Hepatocyte (in vitro differentiated cells): ENCODE measurements around the gene SIK3.

ENCODE experiments used
- CTCF ChIP-seq: fragments of 200-600 bp; sonication (generic); IDR thresholded peaks from 2 replicates; pipeline ENCODE4 v1.5.1; 2016; ENCODE audit warnings: antibody characterized with exemption, mild to moderate bottlenecking; ENCODE audit not compliant: poor library complexity
- EZH2phosphoT487 ChIP-seq: fragments of 200-600 bp; sonication (generic); IDR thresholded peaks from one replicate; pipeline ENCODE4 v1.6.1; 2018; ENCODE audit warnings: antibody characterized with exemption, mild to moderate bottlenecking, low read depth, moderate library complexity; ENCODE audit not compliant: unreplicated experiment, severe bottlenecking

- TF ChIP-seq CTCF (no peak), EZH2phosphoT487 (no peak)
Measured at GRCh38 chr11:116838321-116839084, 259.7 kb downstream of the SIK3 start.
